Activated CD4-positive, alpha-beta T cell treated with anti-CD3 and anti-CD28 coated beads, Interleukin-2, Interleukin-6, amounts not matched to agents 100 ng/mL and 50 ng/mL, durations not matched to agents 16 hours and 8 hours (primary cell): ENCODE measurements around the gene ICAM3.

ENCODE experiments used
- DNase-seq: peaks from one replicate; pipeline ENCODE4 v3.0.0-alpha.2; 2020

The ICAM3 gene

GRCh38 chr19:10290357-10290875 is 49.0 kb downstream of the ICAM3 start:
- no peak for DNase-seq

- peak; percentile 32 for DNase-seq
Measured at GRCh38 chr19:10289836-10290356, 49.5 kb downstream of the ICAM3 start, which contains the start of gene ICAM5. Gene ICAM5 (plus strand): TSS chr19:10289952. CDS start chr19:10290044, 92 bp downstream.

- peak; percentile 78 for DNase-seq
Measured at GRCh38 chr19:10289167-10289835, 50.1 kb downstream of the ICAM3 start.

GRCh38 chr19:10288662-10289166 is 50.7 kb downstream of the ICAM3 start:
- peak; percentile 66 for DNase-seq

- DNase-seq: peak; percentile 55
Measured at GRCh38 chr19:10286803-10287737, 52.4 kb downstream of the ICAM3 start, which contains the start of gene ICAM4. Gene ICAM4 (plus strand): TSS chr19:10286955. CDS start chr19:10287013, 58 bp downstream.

GRCh38 chr19:10285393-10285792 is 54.0 kb downstream of the ICAM3 start:
- no peak for DNase-seq

GRCh38 chr19:10284960-10285278 is 54.5 kb downstream of the ICAM3 start:
- DNase-seq: no peak

GRCh38 chr19:10284065-10284959 is 55.1 kb downstream of the ICAM3 start:
- DNase-seq: no peak
